GM18858 (cell line): ENCODE results near the gene AGAP1.

Source experiments
- ATAC-seq: cut with Tn5 transposase; IDR thresholded peaks from one replicate; pipeline ENCODE4 v1.9.1; 2021; ENCODE audit not compliant: unreplicated experiment

AGAP1 gene

GRCh38 chr2:235658351-235659174 is 164.7 kb downstream of the AGAP1 start:
- no peak for ATAC-seq

GRCh38 chr2:235659767-235660322 is 166.0 kb downstream of the AGAP1 start:
- ATAC-seq = no peak

- no peak for ATAC-seq
Measured at GRCh38 chr2:235660484-235661082, 166.7 kb downstream of the AGAP1 start.

- no peak for ATAC-seq
Measured at GRCh38 chr2:235661167-235661937, 167.5 kb downstream of the AGAP1 start.

GRCh38 chr2:235661952-235662351 is 168.1 kb downstream of the AGAP1 start:
- no peak for ATAC-seq

GRCh38 chr2:235663875-235664274 is 170.0 kb downstream of the AGAP1 start:
- ATAC-seq = no peak

GRCh38 chr2:235665661-235666212 is 171.9 kb downstream of the AGAP1 start:
- no peak for ATAC-seq

- ATAC-seq = no peak
Measured at GRCh38 chr2:235666213-235666781, 172.5 kb downstream of the AGAP1 start.

GRCh38 chr2:235668782-235669181 is 174.9 kb downstream of the AGAP1 start:
- ATAC-seq = no peak

GRCh38 chr2:235669269-235669831 is 175.5 kb downstream of the AGAP1 start:
- ATAC-seq = no peak

- no peak for ATAC-seq
Measured at GRCh38 chr2:235669983-235670962, 176.4 kb downstream of the AGAP1 start.

GRCh38 chr2:235670974-235671787 is 177.3 kb downstream of the AGAP1 start:
- no peak for ATAC-seq

GRCh38 chr2:235672720-235673119 is 178.9 kb downstream of the AGAP1 start:
- ATAC-seq = no peak

GRCh38 chr2:235674146-235674545 is 180.3 kb downstream of the AGAP1 start:
- ATAC-seq = no peak

GRCh38 chr2:235674812-235675211 is 181.0 kb downstream of the AGAP1 start:
- no peak for ATAC-seq

- no peak for ATAC-seq
Measured at GRCh38 chr2:235675678-235676535, 182.1 kb downstream of the AGAP1 start.

- no peak for ATAC-seq
Measured at GRCh38 chr2:235676536-235676799, 182.6 kb downstream of the AGAP1 start.

GRCh38 chr2:235677276-235677788 is 183.5 kb downstream of the AGAP1 start:
- no peak for ATAC-seq
